CMK (cell line): Measurements from ENCODE around the gene SPEG.
"Not testable (repeated sequence)": the region's sequence is repeated elsewhere in the genome, so short reads cannot be mapped to it uniquely, and the experiment has no call there.

Experiments used
- DNase-seq: peaks from one replicate; pipeline ENCODE4 v3.0.0-alpha.2; 2010; ENCODE audit warnings: low read depth

The SPEG gene

DNA sequence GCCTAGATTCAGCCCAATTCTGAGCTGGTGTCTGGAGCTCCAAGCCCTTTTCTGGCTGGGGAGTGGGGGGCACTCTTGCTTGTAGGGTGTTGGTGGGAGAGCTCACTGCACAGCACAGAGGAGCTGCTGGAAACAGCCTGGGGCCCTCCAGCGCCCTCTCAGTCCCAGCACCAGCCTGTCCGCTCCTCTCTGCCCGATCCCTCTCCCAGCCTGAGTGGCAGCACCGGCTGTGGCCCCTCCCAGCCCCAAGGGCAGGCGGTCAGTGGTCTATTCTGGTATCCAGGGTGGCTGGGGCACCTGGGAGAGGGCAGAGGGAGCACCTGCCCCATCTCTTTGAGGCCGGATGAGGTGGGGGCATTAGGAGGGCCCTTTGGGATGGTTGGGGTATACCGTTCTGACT is 29.7 kb upstream of the SPEG start:
- no peak for DNase-seq

DNA sequence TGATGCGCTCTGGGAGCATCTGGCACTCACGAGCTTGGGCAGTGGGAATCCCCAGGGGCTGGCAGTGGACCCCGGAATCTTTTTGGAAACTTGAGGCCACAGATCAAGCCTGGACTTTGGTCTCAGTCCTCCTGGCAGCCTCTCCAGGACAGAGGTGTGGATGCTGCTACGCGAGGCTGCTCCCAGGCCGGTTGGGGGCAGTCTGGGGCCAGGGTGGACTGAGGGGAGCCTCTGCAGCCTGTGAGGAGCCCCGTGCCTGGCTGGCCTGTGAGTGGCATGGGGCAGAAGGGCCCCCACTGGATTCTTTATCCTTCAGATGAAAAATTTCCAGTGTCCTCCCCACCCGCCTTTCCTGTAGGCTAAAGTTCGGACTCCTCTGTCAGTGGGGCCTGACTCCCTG is 29.2 kb upstream of the SPEG start:
- DNase-seq: no peak

GRCh38 chr2:219405958-219406860 is 28.4 kb upstream of the SPEG start:
- no peak for DNase-seq

- no peak for DNase-seq
These were observed 27.8 kb upstream of the SPEG start for GRCh38 chr2:219406861-219407230.

DNA sequence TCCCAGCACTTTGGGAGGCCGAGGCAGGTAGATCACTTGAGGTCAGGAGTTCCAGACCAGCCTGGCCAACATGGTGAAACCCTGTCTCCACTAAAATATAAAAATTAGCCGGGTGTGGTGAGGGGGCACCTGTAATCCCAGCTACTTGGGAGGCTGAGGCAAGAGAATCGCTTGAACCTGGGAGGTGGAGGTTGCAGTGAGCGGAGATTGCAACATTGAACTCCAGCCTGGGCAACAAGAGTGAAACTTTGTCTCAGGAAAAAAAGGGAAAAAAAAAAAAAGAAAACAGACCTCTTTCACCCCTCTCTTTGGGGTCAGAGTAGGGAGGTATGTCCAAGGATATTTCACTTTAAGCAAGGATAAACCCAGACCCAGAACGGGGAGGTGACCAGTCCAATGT is 27.3 kb upstream of the SPEG start:
- DNase-seq: not testable (repeated sequence)

DNA sequence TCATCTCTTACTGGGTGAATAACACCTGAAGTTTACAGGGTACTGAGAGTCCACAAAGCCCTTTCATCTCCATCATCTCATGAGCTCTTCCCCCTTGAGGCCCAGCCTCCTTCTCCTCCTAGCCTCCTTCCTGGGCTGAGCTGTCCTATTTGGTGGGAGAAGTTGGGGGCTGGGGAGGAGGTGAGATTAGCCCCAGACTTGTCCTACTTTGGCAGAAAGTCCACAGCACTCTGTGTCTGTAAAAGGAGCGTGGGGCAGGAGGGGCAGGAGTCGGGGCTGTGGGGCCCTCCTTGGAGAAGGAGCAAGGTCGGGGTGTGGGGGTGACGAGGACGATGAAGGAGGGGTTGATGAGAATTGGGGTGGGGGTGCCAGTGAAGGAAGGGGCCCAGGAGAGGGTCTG is 26.4 kb upstream of the SPEG start:
- no peak for DNase-seq

DNA sequence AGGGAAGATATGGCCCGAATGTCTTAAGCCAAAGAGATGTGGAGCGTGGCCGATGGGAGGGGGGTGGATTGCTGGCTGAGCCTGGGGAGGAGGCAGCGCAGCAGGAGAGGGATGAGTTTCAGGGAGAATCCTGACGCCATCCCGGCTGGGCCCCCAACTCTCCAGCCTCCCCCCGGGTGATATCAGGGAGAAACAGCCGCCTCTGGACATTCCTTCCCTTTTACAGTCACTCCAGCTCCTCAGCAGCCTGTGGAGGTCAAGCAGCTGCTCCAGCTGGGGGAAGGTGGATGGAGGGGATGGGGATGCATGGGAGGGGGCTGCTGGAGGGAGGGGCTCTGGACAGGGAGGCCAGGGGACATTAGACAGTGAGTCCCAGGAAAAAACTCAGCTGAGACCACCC is 26.0 kb upstream of the SPEG start:
- no peak for DNase-seq

- no peak for DNase-seq
These were observed 25.0 kb upstream of the SPEG start for GRCh38 chr2:219409619-219410018.

- DNase-seq: no peak
These were observed 24.3 kb upstream of the SPEG start for GRCh38 chr2:219410390-219410789.

DNA sequence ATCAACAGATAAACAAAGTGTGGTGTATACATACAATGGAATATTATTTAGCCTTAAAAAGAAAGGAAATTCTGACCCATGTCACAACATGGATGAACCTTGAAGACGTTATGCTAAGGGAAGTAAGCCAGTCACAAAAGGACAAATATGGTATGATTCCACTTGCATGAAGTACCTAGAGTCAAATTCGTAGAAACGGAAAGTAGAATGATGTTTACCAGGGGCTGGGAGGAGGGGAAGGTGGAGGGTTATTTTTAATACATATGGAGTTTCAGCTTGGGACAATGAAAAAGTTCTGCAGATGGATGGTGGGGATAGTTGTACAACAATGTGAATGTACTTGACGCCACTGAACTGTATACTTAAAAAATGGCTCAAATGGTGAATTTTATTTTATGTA is 19.8 kb upstream of the SPEG start:
- DNase-seq: no peak

GRCh38 chr2:219415580-219416234 is 18.9 kb upstream of the SPEG start:
- DNase-seq: no peak

DNA sequence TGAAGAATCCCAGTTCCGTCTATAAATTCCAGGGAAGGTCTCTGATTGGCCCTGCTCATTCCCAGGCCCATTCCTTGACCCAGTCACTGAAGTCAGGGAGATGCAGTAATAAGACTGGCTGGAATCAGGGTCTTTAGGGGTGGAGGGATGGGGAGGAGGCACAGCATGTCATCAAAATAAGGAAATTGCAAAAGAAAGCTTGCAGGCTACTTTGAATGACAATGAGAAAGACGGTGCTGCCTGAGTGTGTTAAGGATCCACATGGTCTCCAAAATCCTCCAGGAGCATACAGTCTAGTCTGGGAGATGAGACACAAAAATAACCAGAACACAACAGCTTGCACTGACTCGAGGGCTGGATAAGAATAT is 18.4 kb upstream of the SPEG start:
- no peak for DNase-seq

- no peak for DNase-seq
These were observed 17.7 kb upstream of the SPEG start for GRCh38 chr2:219416938-219417337.

GRCh38 chr2:219417374-219417773 is 17.3 kb upstream of the SPEG start:
- DNase-seq: no peak

DNA sequence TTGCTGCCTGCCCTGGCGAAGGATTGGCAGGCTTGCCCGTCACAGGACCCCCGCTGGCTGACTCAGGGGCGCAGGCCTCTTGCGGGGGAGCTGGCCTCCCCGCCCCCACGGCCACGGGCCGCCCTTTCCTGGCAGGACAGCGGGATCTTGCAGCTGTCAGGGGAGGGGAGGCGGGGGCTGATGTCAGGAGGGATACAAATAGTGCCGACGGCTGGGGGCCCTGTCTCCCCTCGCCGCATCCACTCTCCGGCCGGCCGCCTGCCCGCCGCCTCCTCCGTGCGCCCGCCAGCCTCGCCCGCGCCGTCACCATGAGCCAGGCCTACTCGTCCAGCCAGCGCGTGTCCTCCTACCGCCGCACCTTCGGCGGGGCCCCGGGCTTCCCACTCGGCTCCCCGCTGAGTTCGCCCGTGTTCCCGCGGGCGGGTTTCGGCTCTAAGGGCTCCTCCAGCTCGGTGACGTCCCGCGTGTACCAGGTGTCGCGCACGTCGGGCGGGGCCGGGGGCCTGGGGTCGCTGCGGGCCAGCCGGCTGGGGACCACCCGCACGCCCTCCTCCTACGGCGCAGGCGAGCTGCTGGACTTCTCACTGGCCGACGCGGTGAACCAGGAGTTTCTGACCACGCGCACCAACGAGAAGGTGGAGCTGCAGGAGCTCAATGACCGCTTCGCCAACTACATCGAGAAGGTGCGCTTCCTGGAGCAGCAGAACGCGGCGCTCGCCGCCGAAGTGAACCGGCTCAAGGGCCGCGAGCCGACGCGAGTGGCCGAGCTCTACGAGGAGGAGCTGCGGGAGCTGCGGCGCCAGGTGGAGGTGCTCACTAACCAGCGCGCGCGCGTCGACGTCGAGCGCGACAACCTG is 16.3 kb upstream of the SPEG start, which contains the start of gene DES:
DES (plus strand) TSS at position 223 of the 857 bp plus-strand sequence; CDS start at position 309, 86 bp downstream.
- no peak for DNase-seq

- no peak for DNase-seq
These were observed 15.7 kb upstream of the SPEG start for GRCh38 chr2:219419012-219419324.

GRCh38 chr2:219419331-219420197 is 15.1 kb upstream of the SPEG start:
- DNase-seq: peak; percentile 40

DNA sequence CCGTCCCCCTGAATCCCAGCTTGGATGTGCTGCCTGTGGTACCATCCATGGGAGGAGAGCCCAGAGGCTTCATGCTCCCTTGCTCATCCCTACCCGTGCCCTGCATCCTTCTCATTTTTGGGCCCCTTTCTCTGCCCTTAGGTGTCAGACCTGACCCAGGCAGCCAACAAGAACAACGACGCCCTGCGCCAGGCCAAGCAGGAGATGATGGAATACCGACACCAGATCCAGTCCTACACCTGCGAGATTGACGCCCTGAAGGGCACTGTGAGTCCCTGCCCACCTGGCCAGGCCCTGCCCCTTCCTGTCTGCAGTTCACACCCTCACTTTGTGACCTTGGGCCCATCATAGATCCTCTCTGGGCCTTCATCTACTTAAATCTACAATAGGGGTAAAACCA is 14.0 kb upstream of the SPEG start:
- DNase-seq: no peak

GRCh38 chr2:219421323-219421722 is 13.3 kb upstream of the SPEG start:
- no peak for DNase-seq

- no peak for DNase-seq
These were observed 11.6 kb upstream of the SPEG start for GRCh38 chr2:219422952-219423534.

DNA sequence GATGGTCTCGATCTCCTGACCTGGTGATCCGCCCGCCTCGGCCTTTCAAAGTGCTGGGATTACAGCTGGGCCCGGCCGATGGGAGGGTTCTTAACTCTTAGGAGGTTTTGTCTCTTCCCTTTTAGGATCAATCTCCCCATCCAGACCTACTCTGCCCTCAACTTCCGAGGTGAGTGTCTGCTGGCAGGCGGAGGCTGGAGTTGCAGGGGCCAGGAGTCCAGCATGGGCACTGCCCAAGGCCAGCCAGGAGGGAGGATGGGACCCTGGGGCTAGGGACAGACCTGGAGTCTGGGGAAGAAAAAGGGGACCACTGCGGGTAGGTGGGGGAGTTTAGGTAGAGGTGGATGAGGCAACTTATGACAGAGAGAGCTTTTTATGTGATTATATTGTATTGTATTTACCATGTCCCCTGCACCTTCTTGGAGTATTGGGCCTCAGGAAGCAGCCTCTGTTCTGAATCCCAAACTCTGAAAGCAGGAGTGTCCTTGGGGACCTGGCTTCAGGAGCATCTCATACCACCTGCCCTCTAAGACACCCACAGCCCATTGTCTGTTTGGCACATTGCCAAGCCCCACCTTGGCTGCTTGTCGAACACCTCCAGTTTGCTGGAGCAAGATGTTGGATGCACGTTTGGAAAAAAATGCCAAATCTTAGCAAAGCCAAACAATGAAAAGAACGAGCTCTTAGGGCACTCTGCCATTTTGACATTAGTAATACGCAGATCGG is 10.8 kb upstream of the SPEG start:
- no peak for DNase-seq
